GM12878 (cell line): Measurements from ENCODE around the gene SACM1L. TPM values are rescaled to one million over a fixed set of nuclear protein-coding genes. Genes with fewer than 3 reads are reported as not detected.

ENCODE experiments used
- ATAC-seq: fragments of 200-7000 bp; cut with Tn5 transposase; 3 replicates; pipeline ENCODE4 v1.9.1; 2020; ENCODE audit warnings: mild to moderate bottlenecking, moderate library complexity
- BruUV-seq: library from RNA; stranded (reverse); fragments of 400-500 nt; replicated peaks from 2 replicates; lab custom pipeline; 2021; lab: Mats Ljungman, UMichigan
- CTCF ChIA-PET: fragments of 300-600 bp; sonication (Branson Sonifier 250); formaldehyde crosslinking; extraction: SDS; loops from one replicate; lab custom pipeline; 2021; ENCODE audit warnings: inconsistent platforms; lab: Yijun Ruan, JAX
- POLR2A ChIA-PET: fragments of 350-600 bp; formaldehyde crosslinking; extraction: SDS; loops from one replicate; lab custom pipeline; 2021; ENCODE audit warnings: inconsistent platforms; lab: Charles Lee
- RAD21 ChIA-PET: fragments of 300-600 bp; sonication (Branson Sonifier 250); formaldehyde crosslinking; loops from one replicate; lab custom pipeline; 2023; ENCODE audit warnings: antibody characterized with exemption; ENCODE audit not compliant: unreplicated experiment; lab: Charles Lee
- SMC1A ChIA-PET: fragments of 300-600 bp; sonication (Branson Sonifier 250); formaldehyde crosslinking; loops from one replicate; lab custom pipeline; 2023; ENCODE audit not compliant: unreplicated experiment, uncharacterized antibody; lab: Charles Lee
- DNase-seq: peaks from one replicate; pipeline ENCODE4 v3.0.0-alpha.2; 2011; ENCODE audit warnings: low read depth, low spot score
- FAIRE-seq: peaks from 3 replicates; lab custom pipeline; 2011; peaks lifted over from hg19 to GRCh38; lab: Jason Lieb, UNC
- H2AFZ ChIP-seq: 2 replicates; pipeline ENCODE4 v1.6.0; 2011; ENCODE audit warnings: low read depth, low read length, control low read depth; ENCODE audit not compliant: control insufficient read depth
- H3K27ac ChIP-seq: 2 replicates; pipeline ENCODE4 v1.5.1; 2011; ENCODE audit warnings: control low read depth; ENCODE audit not compliant: control insufficient read depth, insufficient read depth
- H3K27me3 ChIP-seq, 2 experiments: replicated peaks in 1 of 2; 2 replicates each; pipeline versions ENCODE4 v1.6.0 to v1.6.1; 2011; ENCODE audit warnings: low read length in 1 of 2; ENCODE audit not compliant: control insufficient read depth in 2 of 2, insufficient read depth in 2 of 2
- H3K36me3 ChIP-seq, 2 experiments: 2 replicates each; pipeline ENCODE4 v1.5.1; 2011; ENCODE audit warnings: low read length in 1 of 2; ENCODE audit not compliant: control insufficient read depth in 2 of 2, insufficient read depth in 2 of 2
- H3K4me1 ChIP-seq: 2 replicates; pipeline ENCODE4 v1.6.1; 2011; ENCODE audit warnings: mild to moderate bottlenecking, low read length, moderate library complexity, mixed read lengths; ENCODE audit not compliant: control insufficient read depth, insufficient read depth
- H3K4me2 ChIP-seq: 2 replicates; pipeline ENCODE4 v1.6.0; 2011; ENCODE audit warnings: control low read depth; ENCODE audit not compliant: control insufficient read depth, insufficient read depth
- H3K4me3 ChIP-seq: fragments of 200-600 bp; sonication (generic); 2 replicates; pipeline ENCODE4 v1.5.1; 2016
- H3K79me2 ChIP-seq: 2 replicates; pipeline ENCODE4 v1.6.0; 2011; ENCODE audit warnings: low read length; ENCODE audit not compliant: control insufficient read depth, insufficient read depth
- H3K9ac ChIP-seq: 2 replicates; pipeline ENCODE4 v1.8.0; 2011; ENCODE audit warnings: low read length, control low read depth, mixed read lengths; ENCODE audit not compliant: control insufficient read depth, insufficient read depth
- H3K9me3 ChIP-seq: replicated peaks from 3 replicates; pipeline ENCODE4 v1.5.1; 2011; ENCODE audit warnings: mild to moderate bottlenecking, low read length; ENCODE audit not compliant: control insufficient read depth, insufficient read depth
- H4K20me1 ChIP-seq: 2 replicates; pipeline ENCODE4 v1.6.0; 2011; ENCODE audit not compliant: control insufficient read depth, insufficient read depth
- ASH2L ChIP-seq: fragments of 300-600, 200-600 bp; sonication (generic); IDR thresholded peaks from 2 replicates; pipeline ENCODE4 v1.6.1; 2017; ENCODE audit warnings: low read depth, mild to moderate bottlenecking, borderline replicate concordance
- NR2C1 ChIP-seq: fragments of 450-650 bp; IDR thresholded peaks from 2 replicates; pipeline ENCODE4 v1.6.1; 2017; ENCODE audit warnings: antibody characterized with exemption, mild to moderate bottlenecking, moderate library complexity
- SREBF1 ChIP-seq: IDR thresholded peaks from 2 replicates; pipeline ENCODE4 v1.6.1; 2012; ENCODE audit warnings: mild to moderate bottlenecking, low read length
- ZBED1 ChIP-seq: IDR thresholded peaks from 2 replicates; pipeline ENCODE4 v1.6.1; 2016; ENCODE audit warnings: borderline replicate concordance
- WGBS: methylation state at CpG from one replicate; pipeline ENCODE4 v1.1.6; 2016; ENCODE audit warnings: low lambda C conversion rate; ENCODE audit not compliant: insufficient replicate concordance, insufficient coverage; ENCODE audit errors: missing lambda C conversion rate; 5-methylcytosine and 5-hydroxymethylcytosine counted together
- in situ Hi-C: fragments of 300-500 bp; cut with MboI; formaldehyde crosslinking; loops from 9 replicates; pipeline ENCODE4 v1.14.3; 2018; ENCODE audit warnings: mixed read lengths
- intact Hi-C: fragments of 100-400 bp; cut with micrococcal nuclease; formaldehyde crosslinking; loops from one replicate; pipeline ENCODE4 v1.14.2; 2022; ENCODE audit not compliant: unreplicated experiment
- polyA plus RNA-seq, 11 experiments: library from polyadenylated mRNA; depleted of rRNA in 4 of 11; unstranded in 6 of 11; stranded (reverse) in 5 of 11; fragments of >200 nt; fragmentation: Nextera tagmentation in 4 of 11; fragmentation: Illumina TruSeq in 1 of 11; extraction: Ambion mirVana in 4 of 11; extraction: Trizol in 1 of 11; gene quantifications; 1 replicate in 1 of 11; 2 replicates in 10 of 11; pipeline versions ENCODE4 v1.2.1 to v1.2.3, GENCODE V29; 2011 to 2016; ENCODE audit warnings: inconsistent platforms in 2 of 11, missing spikeins in 2 of 11, low read depth in 1 of 11
- total RNA-seq, 4 experiments: library from RNA; depleted of rRNA in 3 of 4; stranded (reverse); fragments of >200 nt in 3 of 4; fragmentation: Illumina TruSeq in 1 of 4; extraction: Trizol in 1 of 4; gene quantifications; 2 replicates each; pipeline versions ENCODE4 v1.2.1 to v1.2.3, GENCODE V29; 2013 to 2021
- TF ChIP-seq, protein P1 (sequence below), 3 experiments: IDR thresholded peaks in 2 of 3; conservative IDR thresholded peaks in 1 of 3; 2 replicates each; pipeline ENCODE4 v1.5.1; 2011; ENCODE audit warnings: low read depth in 3 of 3, low read length in 3 of 3, mild to moderate bottlenecking in 3 of 3, control low read depth in 2 of 3, moderate library complexity in 2 of 3, inconsistent platforms in 1 of 3, mixed read lengths in 1 of 3; ENCODE audit not compliant: control insufficient read depth in 2 of 3, insufficient read depth in 1 of 3; ENCODE audit errors: extremely low read depth in 1 of 3
- TF ChIP-seq, protein P2 (sequence below): fragments of 450-650 bp; IDR thresholded peaks from 2 replicates; pipeline ENCODE4 v1.6.1; 2018; ENCODE audit warnings: mild to moderate bottlenecking, low read depth, moderate library complexity; ENCODE audit not compliant: partially characterized antibody

The SACM1L gene
- total and polyA plus RNA-seq, 10 of the 15 experiments (the other 5 are each of a cell fraction or from before 2014, with no cell fraction given), result 16.5 to 48.3 (median 28.9) TPM

DNA sequence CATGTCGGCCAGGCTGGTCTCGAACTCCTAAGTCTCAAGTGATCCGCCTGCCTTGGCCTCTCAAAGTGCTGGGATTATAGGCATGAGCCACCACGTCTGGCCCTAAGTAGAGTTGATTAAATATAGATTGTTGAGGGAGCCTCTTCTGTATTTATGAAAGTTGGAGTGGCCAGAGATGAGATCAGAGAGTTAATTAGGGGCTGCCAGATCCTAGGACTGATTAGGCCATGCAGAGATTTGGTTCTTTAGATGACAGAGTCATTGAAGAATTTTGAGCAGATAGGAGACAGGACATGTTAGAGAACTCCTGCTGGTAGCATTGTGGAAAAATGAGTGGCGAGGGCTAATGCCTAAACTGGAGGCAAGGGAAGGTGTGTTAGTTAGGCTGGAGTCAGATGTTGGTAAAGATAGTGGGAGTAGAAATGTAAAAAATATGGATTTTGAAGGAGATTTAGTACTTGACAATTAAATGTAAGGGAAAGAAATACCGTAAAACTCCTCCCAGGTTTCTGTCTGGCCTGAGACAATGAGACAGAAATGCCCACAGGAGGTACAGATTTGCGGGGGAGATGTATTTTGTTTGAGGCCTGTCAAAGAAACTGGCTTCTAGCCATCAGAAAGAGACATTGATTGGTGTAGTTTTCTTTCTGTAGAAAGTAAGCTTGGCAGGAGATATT lies 23.4 kb downstream of the SACM1L start:
- POLR2A ChIA-PET, result interaction anchor here (1.0 to 1.1 kb wide), 2 partner anchors 7 to 19 kb away, joined by 3 to 8 read pairs; no protein-coding TSS in a partner anchor
- WGBS, result 77% methylated on average over 7 of the region's 7 CpGs
- Histone ChIP-seq H3K27me3 (no peaks in the 10 kb centered on the region), H3K27ac (no peak overlapping the region), H3K4me2 (no peak overlapping the region), H3K9ac (no peak overlapping the region), H3K36me3 (peaks cover 3 to 25% of the 10 kb centered on the region in 2 experiments), H3K9me3 (no peaks in the 10 kb centered on the region), H2AFZ (no peak overlapping the region), H3K4me1 (no peaks in the 10 kb centered on the region), H3K79me2 (no peaks in the 10 kb centered on the region), H3K4me3 (no peak overlapping the region), H4K20me1 (no peaks in the 10 kb centered on the region)
- DNase-seq, result no peak
- ATAC-seq, result no peak
- SMC1A ChIA-PET, result interaction anchor here (0.6 to 1.3 kb wide), 3 partner anchors 9 to 93 kb away, joined by 3 to 4 read pairs (median 4); no protein-coding TSS in a partner anchor
- no peak for FAIRE-seq
- TF ChIP-seq NR2C1, result no peak
- TF ChIP-seq, protein P1, sequence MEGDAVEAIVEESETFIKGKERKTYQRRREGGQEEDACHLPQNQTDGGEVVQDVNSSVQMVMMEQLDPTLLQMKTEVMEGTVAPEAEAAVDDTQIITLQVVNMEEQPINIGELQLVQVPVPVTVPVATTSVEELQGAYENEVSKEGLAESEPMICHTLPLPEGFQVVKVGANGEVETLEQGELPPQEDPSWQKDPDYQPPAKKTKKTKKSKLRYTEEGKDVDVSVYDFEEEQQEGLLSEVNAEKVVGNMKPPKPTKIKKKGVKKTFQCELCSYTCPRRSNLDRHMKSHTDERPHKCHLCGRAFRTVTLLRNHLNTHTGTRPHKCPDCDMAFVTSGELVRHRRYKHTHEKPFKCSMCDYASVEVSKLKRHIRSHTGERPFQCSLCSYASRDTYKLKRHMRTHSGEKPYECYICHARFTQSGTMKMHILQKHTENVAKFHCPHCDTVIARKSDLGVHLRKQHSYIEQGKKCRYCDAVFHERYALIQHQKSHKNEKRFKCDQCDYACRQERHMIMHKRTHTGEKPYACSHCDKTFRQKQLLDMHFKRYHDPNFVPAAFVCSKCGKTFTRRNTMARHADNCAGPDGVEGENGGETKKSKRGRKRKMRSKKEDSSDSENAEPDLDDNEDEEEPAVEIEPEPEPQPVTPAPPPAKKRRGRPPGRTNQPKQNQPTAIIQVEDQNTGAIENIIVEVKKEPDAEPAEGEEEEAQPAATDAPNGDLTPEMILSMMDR (IDR thresholded peaks at IDR 0.05 in 2 of 3, conservative IDR thresholded peaks at IDR 0.05 in 1 of 3; ENCODE audit: control insufficient read depth in 2 of 3, extremely low read depth in 1 of 3, insufficient read depth in 1 of 3, low read depth in 3 of 3, low read length in 3 of 3), result no peak
- TF ChIP-seq, protein P2, sequence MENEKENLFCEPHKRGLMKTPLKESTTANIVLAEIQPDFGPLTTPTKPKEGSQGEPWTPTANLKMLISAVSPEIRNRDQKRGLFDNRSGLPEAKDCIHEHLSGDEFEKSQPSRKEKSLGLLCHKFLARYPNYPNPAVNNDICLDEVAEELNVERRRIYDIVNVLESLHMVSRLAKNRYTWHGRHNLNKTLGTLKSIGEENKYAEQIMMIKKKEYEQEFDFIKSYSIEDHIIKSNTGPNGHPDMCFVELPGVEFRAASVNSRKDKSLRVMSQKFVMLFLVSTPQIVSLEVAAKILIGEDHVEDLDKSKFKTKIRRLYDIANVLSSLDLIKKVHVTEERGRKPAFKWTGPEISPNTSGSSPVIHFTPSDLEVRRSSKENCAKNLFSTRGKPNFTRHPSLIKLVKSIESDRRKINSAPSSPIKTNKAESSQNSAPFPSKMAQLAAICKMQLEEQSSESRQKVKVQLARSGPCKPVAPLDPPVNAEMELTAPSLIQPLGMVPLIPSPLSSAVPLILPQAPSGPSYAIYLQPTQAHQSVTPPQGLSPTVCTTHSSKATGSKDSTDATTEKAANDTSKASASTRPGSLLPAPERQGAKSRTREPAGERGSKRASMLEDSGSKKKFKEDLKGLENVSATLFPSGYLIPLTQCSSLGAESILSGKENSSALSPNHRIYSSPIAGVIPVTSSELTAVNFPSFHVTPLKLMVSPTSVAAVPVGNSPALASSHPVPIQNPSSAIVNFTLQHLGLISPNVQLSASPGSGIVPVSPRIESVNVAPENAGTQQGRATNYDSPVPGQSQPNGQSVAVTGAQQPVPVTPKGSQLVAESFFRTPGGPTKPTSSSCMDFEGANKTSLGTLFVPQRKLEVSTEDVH, result no peak
- TF ChIP-seq ZBED1, result no peak
- no peak for TF ChIP-seq SREBF1
- TF ChIP-seq ASH2L, result no peak
- intact Hi-C loops (no loop called here), in situ Hi-C loops (no loop called here)
- BruUV-seq, result no TSS peak
- CTCF ChIA-PET, result interaction anchor here (0.6 kb wide), 1 partner anchor 53 kb away, joined by 3 read pairs; no protein-coding TSS in a partner anchor
- RAD21 ChIA-PET, result no interaction called here
